Uterus (tissue), 4 donors: Measurements from ENCODE around the gene NETO2. TPM values are rescaled to one million over a fixed set of nuclear protein-coding genes. Genes with fewer than 3 reads are reported as not detected.
"Not testable (repeated sequence)": the region's sequence is repeated elsewhere in the genome, so short reads cannot be mapped to it uniquely, and the experiment has no call there.

Source experiments
- DNase-seq, 2 donors: peaks; one replicate each; pipeline ENCODE4 v3.0.0-alpha.2; 2019 to 2020
- H3K27ac ChIP-seq, 2 donors: fragments of 200-600 bp; sonication (generic); 1 replicate in 1 of 2; 2 replicates in 1 of 2; pipeline ENCODE4 v1.5.1; 2016 to 2018
- H3K27me3 ChIP-seq, 2 donors: fragments of 200-600 bp; sonication (generic); one replicate each; pipeline ENCODE4 v1.5.1; 2018 to 2019; ENCODE audit warnings: control low read depth in 1 of 2
- H3K36me3 ChIP-seq, 2 donors: fragments of 200-600 bp; sonication (generic); one replicate each; pipeline ENCODE4 v1.5.1; 2019; ENCODE audit warnings: control low read depth in 1 of 2
- H3K4me1 ChIP-seq, 2 donors: fragments of 200-600 bp; sonication (generic); one replicate each; pipeline ENCODE4 v1.5.1; 2018 to 2019; ENCODE audit warnings: control low read depth in 1 of 2
- H3K4me3 ChIP-seq, 2 donors: fragments of 200-600 bp; sonication (generic); 1 replicate in 1 of 2; 2 replicates in 1 of 2; pipeline ENCODE4 v1.5.1; 2018 to 2019; ENCODE audit warnings: mild to moderate bottlenecking in 1 of 2
- H3K9me3 ChIP-seq, 2 donors: fragments of 200-600 bp; sonication (generic); one replicate each; pipeline ENCODE4 v1.5.1; 2019; ENCODE audit warnings: control low read depth in 1 of 2
- CTCF ChIP-seq, 4 experiments: fragments of 200-600 bp in 2 of 4; fragments of 450-650 bp in 2 of 4; sonication (generic) in 2 of 4; IDR thresholded peaks; one replicate each; pipeline ENCODE4 v1.5.1; 2016 to 2019; ENCODE audit warnings: antibody characterized with exemption in 4 of 4, mild to moderate bottlenecking in 2 of 4, moderate library complexity in 1 of 4
- POLR2A ChIP-seq, 2 donors: fragments of 450-650 bp; IDR thresholded peaks; one replicate each; pipeline ENCODE4 v1.6.1; 2016; ENCODE audit warnings: antibody characterized with exemption in 2 of 2, mild to moderate bottlenecking in 1 of 2, moderate library complexity in 1 of 2
- intact Hi-C: fragments of 100-400 bp; cut with DNase I; formaldehyde crosslinking; loops from one replicate; pipeline ENCODE4 v1.15.1; 2023; ENCODE audit warnings: low total_unique reads
- total RNA-seq, 4 donors: library from RNA; depleted of rRNA in 3 of 4; stranded (reverse); fragments of >200 nt in 3 of 4; gene quantifications; one replicate each; pipeline versions ENCODE4 v1.1.0 to v1.2.4, GENCODE V29; 2014 to 2023
- donor health status: DM: yes; HTN: yes; CAD: no.

The NETO2 gene
- total RNA-seq, 4 donors from 2014 or later = 0.55 to 14.3 (median 5.0) TPM

GRCh38 chr16:47140686-47141085 is 3.1 kb downstream of the NETO2 start:
- intact Hi-C loops = no loop called here
- TF ChIP-seq CTCF (IDR thresholded peaks at IDR 0.05) (no peak), POLR2A (IDR thresholded peaks at IDR 0.05) (no peak)
- peaks cover 0 to 5% of the 10 kb centered on the region in 2 donors for H3K27me3 ChIP-seq

GRCh38 chr16:47139561-47140185 is 4.1 kb downstream of the NETO2 start:
- Histone ChIP-seq H3K27me3 (peaks cover 0 to 5% of the 10 kb centered on the region in 2 donors), H3K4me3 (no peak overlapping the region), H3K4me1 (peaks cover 0 to 11% of the 10 kb centered on the region in 2 donors), H3K27ac (no peak overlapping the region), H3K36me3 (no peaks in the 10 kb centered on the region), H3K9me3 (no peaks in the 10 kb centered on the region)
- TF ChIP-seq CTCF (IDR thresholded peaks at IDR 0.05) (no peak), POLR2A (IDR thresholded peaks at IDR 0.05) (no peak)
- intact Hi-C loops = no loop called here
- no peak for DNase-seq

More at GRCh38 chr16:47140686-47141085, 3.1 kb downstream of the NETO2 start:
- H3K9me3 ChIP-seq = no peaks in the 10 kb centered on the region
- DNase-seq = no peak
- no peak overlapping the region for H3K4me3 ChIP-seq
- H3K27ac ChIP-seq = no peak overlapping the region
- no peaks in the 10 kb centered on the region for H3K36me3 ChIP-seq
- H3K4me1 ChIP-seq = peaks cover 0 to 11% of the 10 kb centered on the region in 2 donors

- intact Hi-C loops, H3K27me3 ChIP-seq, H3K27ac ChIP-seq, H3K9me3 ChIP-seq, H3K4me3 ChIP-seq, H3K4me1 ChIP-seq, H3K36me3 ChIP-seq, DNase-seq: not testable (repeated sequence)
These were observed 5.8 kb downstream of the NETO2 start for GRCh38 chr16:47137925-47138324.

GRCh38 chr16:47136099-47136842 is 7.5 kb downstream of the NETO2 start:
- Histone ChIP-seq H3K4me3 (no peak overlapping the region), H3K36me3 (no peaks in the 10 kb centered on the region), H3K4me1 (no peaks in the 10 kb centered on the region), H3K27me3 (peaks cover 0 to 5% of the 10 kb centered on the region in 2 donors), H3K9me3 (no peaks in the 10 kb centered on the region), H3K27ac (no peak overlapping the region)
- intact Hi-C loops = no loop called here
- no peak for TF ChIP-seq POLR2A (IDR thresholded peaks at IDR 0.05)
- no peak for TF ChIP-seq CTCF (IDR thresholded peaks at IDR 0.05)
- no peak for DNase-seq

GRCh38 chr16:47134550-47134949 is 9.2 kb downstream of the NETO2 start:
- TF ChIP-seq POLR2A (IDR thresholded peaks at IDR 0.05) (no peak), CTCF (IDR thresholded peaks at IDR 0.05) (no peak)
- no peak for DNase-seq
- no peak overlapping the region for H3K27ac ChIP-seq
- H3K27me3 ChIP-seq = no peaks in the 10 kb centered on the region
- intact Hi-C loops = no loop called here
- no peaks in the 10 kb centered on the region for H3K4me1 ChIP-seq
- H3K36me3 ChIP-seq = no peaks in the 10 kb centered on the region
- H3K9me3 ChIP-seq = no peaks in the 10 kb centered on the region
- H3K4me3 ChIP-seq = no peak overlapping the region
